ENCODE measurements around the gene TIMP1. TPM values are rescaled to one million over a fixed set of nuclear protein-coding genes. Genes with fewer than 3 reads are reported as not detected.
A peak's percentile ranks its signal among the peaks of the same experiment; 100 is the strongest.

TIMP1 gene
- polyA plus RNA-seq, 4 donors, result 19.5 to 196 (median 61.8) TPM

DNA sequence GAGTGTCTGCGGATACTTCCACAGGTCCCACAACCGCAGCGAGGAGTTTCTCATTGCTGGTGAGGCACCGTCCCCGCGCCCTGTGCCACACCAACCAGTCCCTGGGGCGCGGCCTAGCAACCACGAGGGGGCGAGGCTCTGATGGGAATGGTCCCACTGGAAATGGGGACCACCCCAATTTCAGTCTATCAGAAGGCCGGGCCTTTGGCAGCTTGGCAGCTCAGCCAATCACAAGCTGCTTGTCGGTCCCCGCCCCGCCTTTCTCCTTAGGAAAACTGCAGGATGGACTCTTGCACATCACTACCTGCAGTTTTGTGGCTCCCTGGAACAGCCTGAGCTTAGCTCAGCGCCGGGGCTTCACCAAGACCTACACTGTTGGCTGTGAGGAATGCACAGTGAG is 3.0 kb downstream of the TIMP1 start:
- WGBS, 3 donors, result 74 to 94% (median 79%) methylated on average over 7 to 16 of the region's 16 CpGs
- H3K9me3 ChIP-seq (ENCODE audit: control insufficient read depth in 2 of 2, insufficient read depth in 1 of 2, low read depth in 1 of 2, low read length in 1 of 2), result no peaks in the 10 kb centered on the region
- H3K27me3 ChIP-seq (ENCODE audit: control insufficient read depth in 3 of 3, insufficient read depth in 3 of 3, low read length in 3 of 3), result no peaks in the 10 kb centered on the region
- H3K36me3 ChIP-seq (ENCODE audit: control insufficient read depth in 3 of 3, insufficient read depth in 2 of 3, low read depth in 1 of 3, low read length in 3 of 3), result peaks cover 0 to 9% (median 0%) of the 10 kb centered on the region in 3 donors
- no peak overlapping the region for H3K27ac ChIP-seq (ENCODE audit: low read depth in 1 of 3, low read length in 2 of 3)
- H3K4me3 ChIP-seq (ENCODE audit: low read depth in 1 of 3, low read length in 3 of 3), result no peak overlapping the region
- FAIRE-seq (no peak), DNase-seq (no peak)
- H3K4me1 ChIP-seq (ENCODE audit: control insufficient read depth in 3 of 3, insufficient read depth in 2 of 3, low read depth in 1 of 3, low read length in 2 of 3), result peaks cover 0 to 4% (median 0%) of the 10 kb centered on the region in 3 donors

DNA sequence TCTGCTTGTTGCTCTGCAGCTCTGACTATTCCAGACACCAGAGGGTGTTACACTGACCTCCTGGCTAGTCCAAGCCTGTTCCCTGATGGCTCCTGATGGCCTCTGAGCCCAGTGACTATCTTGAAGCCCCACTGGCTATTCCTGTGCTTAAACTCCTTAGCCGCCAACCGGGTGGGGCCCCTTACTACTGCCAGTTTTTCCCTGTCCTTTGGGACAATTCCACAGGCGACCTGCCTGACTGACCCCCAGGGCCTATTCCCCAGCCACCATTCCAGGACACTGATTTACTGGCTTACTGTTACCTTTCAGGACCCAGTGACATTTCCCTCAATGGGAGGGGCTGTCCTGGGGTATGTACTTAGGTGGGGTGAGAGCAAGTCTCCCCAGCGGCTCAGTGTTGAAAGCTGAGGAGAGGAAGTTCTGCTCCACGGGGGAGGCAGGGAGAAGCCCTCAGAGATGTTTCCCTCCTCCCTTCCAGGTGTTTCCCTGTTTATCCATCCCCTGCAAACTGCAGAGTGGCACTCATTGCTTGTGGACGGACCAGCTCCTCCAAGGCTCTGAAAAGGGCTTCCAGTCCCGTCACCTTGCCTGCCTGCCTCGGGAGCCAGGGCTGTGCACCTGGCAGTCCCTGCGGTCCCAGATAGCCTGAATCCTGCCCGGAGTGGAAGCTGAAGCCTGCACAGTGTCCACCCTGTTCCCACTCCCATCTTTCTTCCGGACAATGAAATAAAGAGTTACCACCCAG is 4.0 kb downstream of the TIMP1 start:
- WGBS, 3 donors, result 73 to 78% (median 73%) methylated on average over 11 of the region's 11 CpGs
- peaks cover 0 to 4% (median 0%) of the 10 kb centered on the region in 3 donors for H3K4me1 ChIP-seq (ENCODE audit: control insufficient read depth in 3 of 3, insufficient read depth in 2 of 3, low read depth in 1 of 3, low read length in 2 of 3)
- FAIRE-seq (no peak), DNase-seq (no peak)
- no peak overlapping the region for H3K27ac ChIP-seq (ENCODE audit: low read depth in 1 of 3, low read length in 2 of 3)
- H3K9me3 ChIP-seq (ENCODE audit: control insufficient read depth in 2 of 2, insufficient read depth in 1 of 2, low read depth in 1 of 2, low read length in 1 of 2), result no peaks in the 10 kb centered on the region
- no peaks in the 10 kb centered on the region for H3K27me3 ChIP-seq (ENCODE audit: control insufficient read depth in 3 of 3, insufficient read depth in 3 of 3, low read length in 3 of 3)
- no peak overlapping the region for H3K4me3 ChIP-seq (ENCODE audit: low read depth in 1 of 3, low read length in 3 of 3)
- H3K36me3 ChIP-seq (ENCODE audit: control insufficient read depth in 3 of 3, insufficient read depth in 2 of 3, low read depth in 1 of 3, low read length in 3 of 3), result peaks cover 0 to 9% (median 0%) of the 10 kb centered on the region in 3 donors

DNA sequence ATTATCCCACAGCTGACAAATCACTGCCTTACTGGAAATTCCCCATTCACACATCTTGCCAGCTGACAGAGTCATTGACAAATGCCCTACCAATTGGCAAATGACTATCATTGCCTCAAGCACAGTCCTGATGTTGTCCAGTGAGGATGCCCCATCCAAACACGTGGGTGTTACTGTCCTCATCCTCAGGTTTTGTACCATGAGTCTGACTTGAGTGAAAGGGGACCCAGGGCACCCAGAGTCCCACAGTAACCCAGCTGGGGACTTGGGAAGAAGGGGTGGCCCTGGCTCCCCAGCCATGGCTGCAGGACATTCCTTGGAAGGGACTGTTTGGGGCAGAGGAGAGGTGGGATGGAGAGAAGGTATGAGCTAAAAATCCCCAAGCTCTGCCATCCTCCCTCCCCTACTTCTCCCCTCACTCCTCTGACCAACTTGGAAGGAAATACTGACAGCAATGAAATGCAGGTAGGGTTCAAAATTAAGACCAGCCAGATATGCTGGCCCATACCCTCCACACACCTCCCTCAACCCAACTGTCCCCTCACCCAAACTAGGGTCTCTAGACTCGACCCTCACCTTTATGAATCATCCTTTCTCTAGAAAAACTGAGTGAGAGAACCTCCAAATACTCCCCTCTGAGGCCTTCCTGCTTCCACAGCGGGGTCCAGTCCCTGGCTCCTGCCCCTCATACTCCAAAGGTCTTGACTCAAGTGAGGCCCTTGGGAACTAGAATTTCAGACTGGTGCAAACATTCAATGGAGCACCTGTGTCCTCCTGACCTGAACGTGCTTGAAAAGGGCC is 5.1 kb downstream of the TIMP1 start:
- peaks cover 0 to 9% (median 0%) of the 10 kb centered on the region in 3 donors for H3K36me3 ChIP-seq (ENCODE audit: control insufficient read depth in 3 of 3, insufficient read depth in 2 of 3, low read depth in 1 of 3, low read length in 3 of 3)
- DNase-seq (no peak), FAIRE-seq (no peak)
- no peaks in the 10 kb centered on the region for H3K4me1 ChIP-seq (ENCODE audit: control insufficient read depth in 3 of 3, insufficient read depth in 2 of 3, low read depth in 1 of 3, low read length in 2 of 3)
- no peak overlapping the region for H3K4me3 ChIP-seq (ENCODE audit: low read depth in 1 of 3, low read length in 3 of 3)
- H3K27ac ChIP-seq (ENCODE audit: low read depth in 1 of 3, low read length in 2 of 3), result no peak overlapping the region
- 39 to 50% (median 46%) methylated on average over 4 of the region's 4 CpGs for WGBS, 3 donors
- no peaks in the 10 kb centered on the region for H3K27me3 ChIP-seq (ENCODE audit: control insufficient read depth in 3 of 3, insufficient read depth in 3 of 3, low read length in 3 of 3)
- no peaks in the 10 kb centered on the region for H3K9me3 ChIP-seq (ENCODE audit: control insufficient read depth in 2 of 2, insufficient read depth in 1 of 2, low read depth in 1 of 2, low read length in 1 of 2)

DNA sequence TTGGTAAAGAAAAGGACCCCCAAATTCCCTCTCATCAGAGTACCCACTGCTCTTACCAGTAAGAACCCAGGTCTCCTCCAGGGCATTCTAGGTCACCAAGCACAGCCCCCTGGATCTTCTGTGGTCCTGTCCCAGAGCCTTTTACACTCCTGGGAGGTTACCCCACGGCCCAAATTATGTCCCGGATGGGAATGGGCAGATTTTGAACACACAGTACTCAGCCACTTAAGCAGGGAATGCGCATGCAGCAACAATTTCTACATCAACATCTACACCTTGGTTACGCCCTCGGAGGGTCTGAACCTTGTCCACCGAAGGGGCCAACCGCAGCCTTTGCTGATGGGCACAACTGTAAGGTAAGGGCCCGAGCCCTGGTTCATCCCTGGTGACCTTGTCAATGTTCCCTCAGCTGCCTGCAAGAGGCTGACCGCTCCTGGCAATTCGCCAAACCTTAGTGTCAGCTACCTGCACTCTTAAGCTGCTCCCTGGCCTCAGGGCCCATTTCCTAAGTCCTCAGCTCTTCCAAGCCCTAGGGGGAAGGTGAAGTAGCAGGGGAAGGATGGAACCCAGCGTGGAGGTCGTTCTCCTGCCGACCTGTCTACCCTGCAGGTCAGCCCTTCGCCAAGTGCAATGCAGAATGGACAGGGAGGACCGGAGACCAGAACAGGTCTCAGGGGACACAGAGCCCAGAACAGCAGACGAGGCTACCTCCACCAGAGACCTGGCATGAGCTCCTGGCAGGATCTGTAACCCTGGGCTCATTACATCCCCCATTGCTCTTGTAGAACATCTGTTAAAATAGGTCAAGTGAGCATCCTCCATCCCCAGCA is 5.9 kb downstream of the TIMP1 start:
- FAIRE-seq (no peak), DNase-seq (no peak)
- H3K4me1 ChIP-seq (ENCODE audit: control insufficient read depth in 3 of 3, insufficient read depth in 2 of 3, low read depth in 1 of 3, low read length in 2 of 3), result no peaks in the 10 kb centered on the region
- H3K4me3 ChIP-seq (ENCODE audit: low read depth in 1 of 3, low read length in 3 of 3), result no peak overlapping the region
- H3K36me3 ChIP-seq (ENCODE audit: control insufficient read depth in 3 of 3, insufficient read depth in 2 of 3, low read depth in 1 of 3, low read length in 3 of 3), result peaks cover 0 to 9% (median 0%) of the 10 kb centered on the region in 3 donors
- H3K9me3 ChIP-seq (ENCODE audit: control insufficient read depth in 2 of 2, insufficient read depth in 1 of 2, low read depth in 1 of 2, low read length in 1 of 2), result no peaks in the 10 kb centered on the region
- H3K27ac ChIP-seq (ENCODE audit: low read depth in 1 of 3, low read length in 2 of 3), result no peak overlapping the region
- no peaks in the 10 kb centered on the region for H3K27me3 ChIP-seq (ENCODE audit: control insufficient read depth in 3 of 3, insufficient read depth in 3 of 3, low read length in 3 of 3)
- 73 to 82% (median 82%) methylated on average over 15 to 16 of the region's 16 CpGs for WGBS, 3 donors

DNA sequence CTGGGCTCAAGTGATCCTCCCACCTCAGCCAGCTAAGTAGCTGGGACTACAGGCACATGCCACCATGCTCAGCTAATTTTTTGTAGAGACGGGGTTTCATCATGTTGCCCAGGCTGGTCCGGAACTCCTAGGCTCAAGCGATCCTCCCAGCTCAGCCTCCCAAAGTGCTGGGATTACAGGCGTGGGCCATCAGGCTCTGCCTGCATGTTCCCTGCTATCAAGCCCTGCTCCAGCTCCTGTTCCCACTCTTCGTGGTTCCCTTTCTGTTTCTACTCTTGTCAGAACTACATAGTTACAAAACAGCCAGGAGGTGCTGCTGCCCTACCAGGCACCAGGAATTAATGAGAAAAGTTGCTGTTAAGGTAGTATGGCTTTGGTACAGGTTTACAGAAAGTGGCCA is 8.7 kb downstream of the TIMP1 start:
- Histone ChIP-seq H3K27me3 (ENCODE audit: control insufficient read depth in 3 of 3, insufficient read depth in 3 of 3, low read length in 3 of 3) (no peaks in the 10 kb centered on the region), H3K27ac (ENCODE audit: low read depth in 1 of 3, low read length in 2 of 3) (no peak overlapping the region), H3K36me3 (ENCODE audit: control insufficient read depth in 3 of 3, insufficient read depth in 2 of 3, low read depth in 1 of 3, low read length in 3 of 3) (peaks cover 0 to 2% (median 0%) of the 10 kb centered on the region in 3 donors), H3K9me3 (ENCODE audit: control insufficient read depth in 2 of 2, insufficient read depth in 1 of 2, low read depth in 1 of 2, low read length in 1 of 2) (no peaks in the 10 kb centered on the region), H3K4me1 (ENCODE audit: control insufficient read depth in 3 of 3, insufficient read depth in 2 of 3, low read depth in 1 of 3, low read length in 2 of 3) (no peaks in the 10 kb centered on the region), H3K4me3 (ENCODE audit: low read depth in 1 of 3, low read length in 3 of 3) (no peak overlapping the region)
- 71 to 85% (median 80%) methylated on average over 5 of the region's 5 CpGs for WGBS, 3 donors
- no peak for FAIRE-seq
- DNase-seq, result no peak

DNA sequence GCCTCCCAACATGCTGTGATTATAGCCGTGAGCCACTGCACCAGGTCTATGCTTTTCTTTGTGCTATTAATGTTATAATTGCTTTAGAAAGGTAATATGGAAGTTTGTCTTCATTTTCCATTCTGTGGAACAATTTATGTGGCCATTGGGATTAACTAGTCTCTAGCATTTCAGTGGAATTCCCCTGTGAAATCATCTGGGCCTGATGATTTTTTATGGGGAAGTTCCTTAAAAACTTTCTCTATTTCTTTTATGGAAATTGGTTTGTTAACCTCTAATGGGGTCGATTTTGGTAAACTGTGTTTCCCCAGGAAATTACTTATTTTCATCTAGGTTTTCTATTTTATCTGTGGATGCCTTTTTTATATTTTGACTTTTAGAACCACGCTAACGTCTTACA is 11.3 kb downstream of the TIMP1 start:
- no peak for FAIRE-seq
- Histone ChIP-seq H3K9me3 (ENCODE audit: control insufficient read depth in 2 of 2, insufficient read depth in 1 of 2, low read depth in 1 of 2, low read length in 1 of 2) (no peaks in the 10 kb centered on the region), H3K4me3 (ENCODE audit: low read depth in 1 of 3, low read length in 3 of 3) (no peak overlapping the region), H3K4me1 (ENCODE audit: control insufficient read depth in 3 of 3, insufficient read depth in 2 of 3, low read depth in 1 of 3, low read length in 2 of 3) (no peaks in the 10 kb centered on the region), H3K27me3 (ENCODE audit: control insufficient read depth in 3 of 3, insufficient read depth in 3 of 3, low read length in 3 of 3) (no peaks in the 10 kb centered on the region), H3K36me3 (ENCODE audit: control insufficient read depth in 3 of 3, insufficient read depth in 2 of 3, low read depth in 1 of 3, low read length in 3 of 3) (no peaks in the 10 kb centered on the region), H3K27ac (ENCODE audit: low read depth in 1 of 3, low read length in 2 of 3) (no peak overlapping the region)
- 53 to 77% (median 73%) methylated on average over 4 of the region's 4 CpGs for whole genome bisulfite sequencing, 3 donors
- DNase-seq, result no peak

DNA sequence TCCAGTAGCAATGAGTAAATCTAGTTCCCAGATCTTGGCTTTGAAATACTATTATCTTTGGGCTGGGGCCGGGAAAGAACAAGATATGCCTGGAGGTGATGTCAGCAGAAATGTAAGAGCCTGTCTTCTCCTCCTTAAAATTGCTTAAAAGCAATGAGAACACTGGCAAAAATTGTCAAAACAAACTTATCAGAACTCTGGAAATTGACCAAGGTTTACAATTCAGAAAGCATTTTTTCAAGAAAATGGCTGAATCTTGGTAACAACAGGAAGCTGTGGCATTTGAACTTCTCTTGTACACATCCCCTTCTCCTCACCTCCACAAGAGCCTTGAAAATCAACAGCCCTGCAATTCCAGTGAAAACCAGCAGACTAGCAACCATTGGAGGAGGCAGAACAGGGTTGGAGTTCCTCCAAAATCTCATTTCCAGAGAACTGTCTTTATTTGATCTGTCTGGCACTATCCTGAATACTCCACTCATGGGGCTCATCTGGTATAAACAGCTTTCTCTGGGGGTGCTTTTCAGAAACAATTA is 13.5 kb downstream of the TIMP1 start:
- no peak for FAIRE-seq

DNA sequence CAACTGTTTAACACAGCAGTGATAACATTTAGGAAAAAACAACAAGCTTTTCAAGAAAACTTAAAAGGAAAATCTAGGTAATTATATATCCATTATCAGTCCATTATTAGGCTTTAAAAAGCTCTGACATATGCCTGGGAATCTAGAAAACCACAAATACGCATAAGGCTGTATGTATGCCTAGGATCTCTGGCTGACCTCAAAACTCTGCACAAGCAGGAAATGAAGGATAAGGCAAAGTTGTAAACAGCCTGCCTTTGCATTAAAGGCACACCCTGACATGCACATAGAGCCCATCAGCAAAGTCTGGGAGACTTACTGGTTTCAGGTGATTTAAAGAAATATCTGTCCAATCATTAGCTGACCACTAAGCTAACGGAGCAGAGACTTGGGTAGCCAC is 14.0 kb downstream of the TIMP1 start:
- no peak for DNase-seq
- Histone ChIP-seq H3K9me3 (ENCODE audit: control insufficient read depth in 2 of 2, insufficient read depth in 1 of 2, low read depth in 1 of 2, low read length in 1 of 2) (no peaks in the 10 kb centered on the region), H3K36me3 (ENCODE audit: control insufficient read depth in 3 of 3, insufficient read depth in 2 of 3, low read depth in 1 of 3, low read length in 3 of 3) (no peaks in the 10 kb centered on the region), H3K4me1 (ENCODE audit: control insufficient read depth in 3 of 3, insufficient read depth in 2 of 3, low read depth in 1 of 3, low read length in 2 of 3) (no peaks in the 10 kb centered on the region), H3K4me3 (ENCODE audit: low read depth in 1 of 3, low read length in 3 of 3) (no peak overlapping the region), H3K27me3 (ENCODE audit: control insufficient read depth in 3 of 3, insufficient read depth in 3 of 3, low read length in 3 of 3) (no peaks in the 10 kb centered on the region), H3K27ac (ENCODE audit: low read depth in 1 of 3, low read length in 2 of 3) (no peak overlapping the region)
- no peak for FAIRE-seq
- WGBS, 3 donors, result 78 to 84% (median 79%) methylated on average over 2 of the region's 2 CpGs

More for the DNA sequence above, 13.5 kb downstream of the TIMP1 start:
- DNase-seq, result no peak
- no peaks in the 10 kb centered on the region for H3K4me1 ChIP-seq (ENCODE audit: control insufficient read depth in 3 of 3, insufficient read depth in 2 of 3, low read depth in 1 of 3, low read length in 2 of 3)
- H3K9me3 ChIP-seq (ENCODE audit: control insufficient read depth in 2 of 2, insufficient read depth in 1 of 2, low read depth in 1 of 2, low read length in 1 of 2), result no peaks in the 10 kb centered on the region
- H3K27ac ChIP-seq (ENCODE audit: low read depth in 1 of 3, low read length in 2 of 3), result peak overlapping the region in 1 of 3 donors; percentile 44
- H3K27me3 ChIP-seq (ENCODE audit: control insufficient read depth in 3 of 3, insufficient read depth in 3 of 3, low read length in 3 of 3), result no peaks in the 10 kb centered on the region
- H3K4me3 ChIP-seq (ENCODE audit: low read depth in 1 of 3, low read length in 3 of 3), result no peak overlapping the region
- whole genome bisulfite sequencing, 3 donors, result 39 to 76% (median 46%) methylated on average over 1 of the region's 1 CpG
- no peaks in the 10 kb centered on the region for H3K36me3 ChIP-seq (ENCODE audit: control insufficient read depth in 3 of 3, insufficient read depth in 2 of 3, low read depth in 1 of 3, low read length in 3 of 3)

All from small intestine (tissue), 7 donors.